ENCODE results near the gene ODC1.

The ODC1 gene

DNA sequence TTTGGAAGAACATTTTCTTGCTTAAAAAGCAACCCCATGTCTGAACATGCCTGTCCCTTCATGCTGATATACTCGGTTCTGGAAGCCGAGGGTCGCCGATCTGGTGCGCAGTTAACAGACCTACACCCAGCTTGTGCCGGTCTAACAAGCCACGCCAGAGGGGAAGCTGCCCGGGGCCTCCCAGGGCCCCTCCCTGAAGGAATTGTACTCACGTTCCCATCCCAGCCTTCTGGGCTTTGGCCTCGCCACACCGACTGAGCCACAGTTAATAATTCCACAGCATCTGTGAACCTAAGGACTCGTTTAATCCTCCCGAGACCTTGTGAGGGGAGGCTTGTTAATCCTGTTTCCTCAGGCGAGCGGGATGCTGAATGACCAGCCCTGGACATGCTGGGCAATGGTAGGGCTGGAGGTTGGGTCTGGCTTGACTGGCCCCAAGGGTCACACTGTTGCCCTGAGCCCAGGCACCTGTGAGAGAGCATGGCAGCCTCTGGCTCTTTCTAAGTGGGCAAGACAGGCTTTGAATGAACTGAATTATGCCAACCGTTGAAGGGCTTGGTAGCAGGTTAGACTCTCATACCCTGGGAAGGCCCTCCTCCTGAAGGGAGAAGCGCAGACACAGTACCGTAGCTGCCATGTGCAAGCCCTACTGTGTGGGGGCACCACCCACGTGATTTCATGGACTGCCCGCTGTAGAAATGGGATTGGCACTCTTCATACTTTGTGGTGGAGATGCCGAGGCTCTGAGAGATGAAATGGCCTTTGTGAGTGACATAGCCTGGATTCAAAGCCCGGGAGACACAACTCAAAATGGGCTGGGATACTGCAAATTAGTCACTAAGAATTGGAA lies 27.9 kb upstream of the ODC1 start:
- DNase-seq (no peak), ATAC-seq (ENCODE audit: insufficient read depth, low read depth) (no peak)
- Histone ChIP-seq H3K4me2 (ENCODE audit: insufficient read depth, low read length) (no peak overlapping the region), H4K20me1 (ENCODE audit: insufficient read depth, low read length) (no peaks in the 10 kb centered on the region; the same call in 1 of the 2 replicates), H3K4me1 (ENCODE audit: insufficient read depth, low read length) (no peaks in the 10 kb centered on the region), H3K36me3 (ENCODE audit: insufficient read depth, low read length) (no peaks in the 10 kb centered on the region), H3K27me3 (ENCODE audit: insufficient read depth, low read length, poor library complexity) (no peaks in the 10 kb centered on the region), H3K9me3 (ENCODE audit: insufficient read depth, low read length, severe bottlenecking) (no peaks in the 10 kb centered on the region), H2AFZ (ENCODE audit: low read depth, low read length) (no peak overlapping the region), H3K27ac (ENCODE audit: low read length) (no peak overlapping the region), H3K4me3 (ENCODE audit: low read depth in 1 of 2, low read length in 2 of 2) (no peak overlapping the region), H3K79me2 (ENCODE audit: insufficient read depth, low read length) (no peaks in the 10 kb centered on the region), H3K9ac (ENCODE audit: low read depth, low read length) (no peak overlapping the region)
- no peak for TF ChIP-seq EZH2 (IDR thresholded peaks at IDR 0.05; ENCODE audit: borderline replicate concordance, low read depth, low read length, severe bottlenecking)
- TF ChIP-seq, protein P1, sequence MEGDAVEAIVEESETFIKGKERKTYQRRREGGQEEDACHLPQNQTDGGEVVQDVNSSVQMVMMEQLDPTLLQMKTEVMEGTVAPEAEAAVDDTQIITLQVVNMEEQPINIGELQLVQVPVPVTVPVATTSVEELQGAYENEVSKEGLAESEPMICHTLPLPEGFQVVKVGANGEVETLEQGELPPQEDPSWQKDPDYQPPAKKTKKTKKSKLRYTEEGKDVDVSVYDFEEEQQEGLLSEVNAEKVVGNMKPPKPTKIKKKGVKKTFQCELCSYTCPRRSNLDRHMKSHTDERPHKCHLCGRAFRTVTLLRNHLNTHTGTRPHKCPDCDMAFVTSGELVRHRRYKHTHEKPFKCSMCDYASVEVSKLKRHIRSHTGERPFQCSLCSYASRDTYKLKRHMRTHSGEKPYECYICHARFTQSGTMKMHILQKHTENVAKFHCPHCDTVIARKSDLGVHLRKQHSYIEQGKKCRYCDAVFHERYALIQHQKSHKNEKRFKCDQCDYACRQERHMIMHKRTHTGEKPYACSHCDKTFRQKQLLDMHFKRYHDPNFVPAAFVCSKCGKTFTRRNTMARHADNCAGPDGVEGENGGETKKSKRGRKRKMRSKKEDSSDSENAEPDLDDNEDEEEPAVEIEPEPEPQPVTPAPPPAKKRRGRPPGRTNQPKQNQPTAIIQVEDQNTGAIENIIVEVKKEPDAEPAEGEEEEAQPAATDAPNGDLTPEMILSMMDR (IDR thresholded peaks at IDR 0.05; ENCODE audit: borderline replicate concordance, extremely low read depth, low read length, poor library complexity, severe bottlenecking), result no peak

DNA sequence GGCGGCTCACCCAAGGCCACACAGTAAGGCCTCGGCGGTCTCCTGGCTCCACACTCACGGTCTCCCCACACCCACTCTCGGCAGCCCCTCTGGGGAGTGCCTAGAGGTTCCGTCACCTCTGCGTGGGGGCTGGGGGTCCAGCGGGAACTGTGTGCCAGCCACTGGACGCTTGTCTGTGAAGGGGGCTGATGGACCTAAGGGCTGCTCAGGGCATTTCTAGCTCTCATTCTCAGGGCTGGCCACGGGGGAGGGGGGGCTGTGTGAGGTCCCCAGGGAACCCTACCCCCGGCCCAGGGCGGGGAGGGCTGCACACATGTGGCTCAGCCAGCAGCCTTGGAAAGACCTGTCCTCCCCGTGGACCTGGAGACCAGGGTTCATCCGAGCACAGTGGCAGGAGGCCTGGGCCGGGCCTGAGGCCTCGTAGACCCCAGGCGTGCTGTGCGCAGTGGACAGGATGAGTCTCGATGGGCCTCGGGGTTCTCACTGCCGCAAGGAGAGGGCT lies 27.1 kb upstream of the ODC1 start:
- Histone ChIP-seq H4K20me1 (ENCODE audit: insufficient read depth, low read length) (no peaks in the 10 kb centered on the region; the same call in 1 of the 2 replicates), H3K9ac (ENCODE audit: low read depth, low read length) (no peak overlapping the region), H3K4me3 (ENCODE audit: low read depth in 1 of 2, low read length in 2 of 2) (no peak overlapping the region), H3K27ac (ENCODE audit: low read length) (no peak overlapping the region), H3K36me3 (ENCODE audit: insufficient read depth, low read length) (no peaks in the 10 kb centered on the region), H3K27me3 (ENCODE audit: insufficient read depth, low read length, poor library complexity) (no peaks in the 10 kb centered on the region), H3K9me3 (ENCODE audit: insufficient read depth, low read length, severe bottlenecking) (no peaks in the 10 kb centered on the region), H2AFZ (ENCODE audit: low read depth, low read length) (no peak overlapping the region), H3K4me1 (ENCODE audit: insufficient read depth, low read length) (no peaks in the 10 kb centered on the region), H3K79me2 (ENCODE audit: insufficient read depth, low read length) (no peaks in the 10 kb centered on the region), H3K4me2 (ENCODE audit: insufficient read depth, low read length) (no peak overlapping the region)
- DNase-seq, result no peak
- no peak for ATAC-seq (ENCODE audit: insufficient read depth, low read depth)
- no peak for TF ChIP-seq EZH2 (IDR thresholded peaks at IDR 0.05; ENCODE audit: borderline replicate concordance, low read depth, low read length, severe bottlenecking)
- TF ChIP-seq, protein P1 (IDR thresholded peaks at IDR 0.05; ENCODE audit: borderline replicate concordance, extremely low read depth, low read length, poor library complexity, severe bottlenecking), result no peak

DNA sequence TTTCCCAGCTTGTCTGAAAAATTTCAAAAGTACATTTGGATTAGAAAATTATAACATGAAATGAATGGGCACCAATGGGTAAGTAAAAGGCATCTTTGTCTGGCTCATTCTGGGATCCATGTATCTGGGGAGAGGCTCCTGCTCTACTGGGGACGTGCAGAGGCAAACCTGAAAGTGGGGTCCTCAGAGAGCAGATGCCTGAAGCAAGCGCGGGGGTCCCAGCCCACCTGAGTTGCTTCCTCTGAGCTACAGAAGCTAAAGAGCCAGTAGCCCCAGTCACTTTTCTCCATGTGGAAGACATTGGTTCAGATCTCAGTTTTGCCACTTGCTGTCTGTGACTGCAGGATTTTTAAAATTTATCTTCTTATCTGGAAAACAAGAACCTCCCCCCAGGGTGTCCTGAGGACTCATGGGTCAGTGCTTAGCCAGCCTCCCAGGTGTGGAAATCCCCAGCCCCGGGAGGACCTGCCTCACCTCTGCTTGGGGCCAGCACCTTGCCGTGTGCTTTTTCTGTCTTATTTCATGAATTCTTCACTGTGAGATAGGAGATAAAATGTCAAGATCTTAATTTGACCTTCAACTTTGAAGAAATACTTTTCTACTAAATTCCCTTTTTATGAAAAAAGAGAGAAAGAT lies 25.1 kb upstream of the ODC1 start:
- Histone ChIP-seq H3K4me2 (ENCODE audit: insufficient read depth, low read length) (no peak overlapping the region), H2AFZ (ENCODE audit: low read depth, low read length) (no peak overlapping the region), H3K36me3 (ENCODE audit: insufficient read depth, low read length) (no peaks in the 10 kb centered on the region), H3K4me1 (ENCODE audit: insufficient read depth, low read length) (no peaks in the 10 kb centered on the region), H4K20me1 (ENCODE audit: insufficient read depth, low read length) (no peaks in the 10 kb centered on the region), H3K27me3 (ENCODE audit: insufficient read depth, low read length, poor library complexity) (no peaks in the 10 kb centered on the region), H3K9ac (ENCODE audit: low read depth, low read length) (no peak overlapping the region), H3K4me3 (ENCODE audit: low read depth in 1 of 2, low read length in 2 of 2) (no peak overlapping the region), H3K9me3 (ENCODE audit: insufficient read depth, low read length, severe bottlenecking) (no peaks in the 10 kb centered on the region), H3K27ac (ENCODE audit: low read length) (no peak overlapping the region), H3K79me2 (ENCODE audit: insufficient read depth, low read length) (no peaks in the 10 kb centered on the region)
- ATAC-seq (ENCODE audit: insufficient read depth, low read depth) (no peak), DNase-seq (no peak)
- TF ChIP-seq EZH2 (IDR thresholded peaks at IDR 0.05; ENCODE audit: borderline replicate concordance, low read depth, low read length, severe bottlenecking), result no peak
- TF ChIP-seq, protein P1 (IDR thresholded peaks at IDR 0.05; ENCODE audit: borderline replicate concordance, extremely low read depth, low read length, poor library complexity, severe bottlenecking), result no peak
